ENCODE results near the gene SPON2.
A peak's percentile ranks its signal among the peaks of the same experiment; 100 is the strongest.

Gene SPON2

DNA sequence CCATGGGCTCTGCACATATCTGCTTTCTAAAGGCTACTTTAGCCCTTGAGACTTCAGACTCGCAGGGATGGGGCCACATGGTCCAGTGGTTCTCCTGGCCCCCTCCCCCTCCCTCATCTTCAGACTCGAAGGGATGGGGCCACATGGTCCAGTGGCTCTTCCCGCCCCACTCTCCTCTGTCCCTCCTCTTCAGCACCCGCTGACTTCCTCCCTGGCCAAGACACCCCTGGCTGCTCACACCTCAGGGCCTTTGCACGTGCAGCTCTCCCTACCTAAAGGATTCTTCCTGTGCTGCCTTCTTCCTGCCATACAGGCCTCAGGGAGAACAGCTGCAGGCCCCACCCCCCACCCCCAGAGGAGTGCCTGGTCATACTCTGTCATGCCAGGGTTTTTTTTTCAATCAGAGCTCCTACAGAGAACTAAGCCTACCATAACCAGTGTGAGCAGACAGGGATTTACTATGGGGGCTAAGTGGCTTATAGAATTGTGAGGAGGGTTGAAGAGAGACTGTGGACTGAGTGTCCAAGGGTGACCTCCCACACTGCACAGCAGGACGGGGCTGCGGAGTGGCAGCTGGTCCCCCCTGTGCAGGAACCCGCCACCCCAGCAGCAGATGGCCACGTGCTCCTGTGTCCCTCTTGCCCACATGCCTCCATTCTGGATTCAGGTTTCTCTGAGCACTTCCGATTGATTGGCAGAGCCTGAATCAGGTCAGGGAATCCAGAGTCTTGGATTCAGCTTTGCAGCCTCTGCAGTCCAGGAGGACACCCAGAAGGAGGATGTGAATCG, 6.1 kb upstream of the SPON2 start:
- Histone ChIP-seq H3K4me3 (ENCODE audit: low read length) (no peak overlapping the region), H3K36me3 (ENCODE audit: control insufficient read depth, insufficient read depth, low read length) (no peaks in the 10 kb centered on the region), H3K27me3 (ENCODE audit: control insufficient read depth, insufficient read depth, low read length) (no peaks in the 10 kb centered on the region; the same call in 1 of the 2 replicates), H3K9me3 (ENCODE audit: control insufficient read depth, insufficient read depth, low read length) (no peaks in the 10 kb centered on the region), H3K27ac (ENCODE audit: low read length) (no peak overlapping the region), H3K4me1 (ENCODE audit: control insufficient read depth, insufficient read depth, low read length) (no peaks in the 10 kb centered on the region)
- no peak for DNase-seq (ENCODE audit: low read depth, low spot score)
- no CpG with 5 or more reads among the region's 11 CpGs for WGBS (ENCODE audit: insufficient coverage, insufficient read length)

GRCh38 chr4:1177274-1178141, 5.1 kb upstream of the SPON2 start:
- H3K9me3 ChIP-seq (ENCODE audit: control insufficient read depth, insufficient read depth, low read length) = no peaks in the 10 kb centered on the region
- H3K4me1 ChIP-seq (ENCODE audit: control insufficient read depth, insufficient read depth, low read length) = peaks cover 2% of the 10 kb centered on the region; the same call in 1 of the 2 replicates
- peaks cover 8% of the 10 kb centered on the region; the same call in 1 of the 2 replicates for H3K27me3 ChIP-seq (ENCODE audit: control insufficient read depth, insufficient read depth, low read length)
- no peaks in the 10 kb centered on the region for H3K36me3 ChIP-seq (ENCODE audit: control insufficient read depth, insufficient read depth, low read length)
- DNase-seq (ENCODE audit: low read depth, low spot score) = no peak
- no CpG with 5 or more reads among the region's 28 CpGs for WGBS (ENCODE audit: insufficient coverage, insufficient read length)
- no peak overlapping the region for H3K27ac ChIP-seq (ENCODE audit: low read length)
- H3K4me3 ChIP-seq (ENCODE audit: low read length) = no peak overlapping the region

- Histone ChIP-seq H3K4me1 (ENCODE audit: control insufficient read depth, insufficient read depth, low read length) (peaks cover 2% of the 10 kb centered on the region; the same call in 1 of the 2 replicates), H3K4me3 (ENCODE audit: low read length) (no peak overlapping the region), H3K9me3 (ENCODE audit: control insufficient read depth, insufficient read depth, low read length) (no peaks in the 10 kb centered on the region), H3K27ac (ENCODE audit: low read length) (no peak overlapping the region), H3K36me3 (ENCODE audit: control insufficient read depth, insufficient read depth, low read length) (no peaks in the 10 kb centered on the region; the same call in 1 of the 2 replicates), H3K27me3 (ENCODE audit: control insufficient read depth, insufficient read depth, low read length) (peaks cover 16% of the 10 kb centered on the region)
- no CpG with 5 or more reads among the region's 1 CpG for WGBS (ENCODE audit: insufficient coverage, insufficient read length)
- no peak for DNase-seq (ENCODE audit: low read depth, low spot score)
Measured at GRCh38 chr4:1176398-1177273, 4.3 kb upstream of the SPON2 start.

- Histone ChIP-seq H3K27ac (ENCODE audit: low read length) (no peak overlapping the region), H3K4me3 (ENCODE audit: low read length) (no peak overlapping the region), H3K27me3 (ENCODE audit: control insufficient read depth, insufficient read depth, low read length) (peaks cover 24% of the 10 kb centered on the region), H3K36me3 (ENCODE audit: control insufficient read depth, insufficient read depth, low read length) (no peaks in the 10 kb centered on the region; the same call in 1 of the 2 replicates), H3K4me1 (ENCODE audit: control insufficient read depth, insufficient read depth, low read length) (peaks cover 4% of the 10 kb centered on the region), H3K9me3 (ENCODE audit: control insufficient read depth, insufficient read depth, low read length) (no peaks in the 10 kb centered on the region)
- DNase-seq (ENCODE audit: low read depth, low spot score) = no peak
- WGBS (ENCODE audit: insufficient coverage, insufficient read length) = no CpG with 5 or more reads among the region's 7 CpGs
Measured at GRCh38 chr4:1175635-1176229, 3.3 kb upstream of the SPON2 start.

DNA sequence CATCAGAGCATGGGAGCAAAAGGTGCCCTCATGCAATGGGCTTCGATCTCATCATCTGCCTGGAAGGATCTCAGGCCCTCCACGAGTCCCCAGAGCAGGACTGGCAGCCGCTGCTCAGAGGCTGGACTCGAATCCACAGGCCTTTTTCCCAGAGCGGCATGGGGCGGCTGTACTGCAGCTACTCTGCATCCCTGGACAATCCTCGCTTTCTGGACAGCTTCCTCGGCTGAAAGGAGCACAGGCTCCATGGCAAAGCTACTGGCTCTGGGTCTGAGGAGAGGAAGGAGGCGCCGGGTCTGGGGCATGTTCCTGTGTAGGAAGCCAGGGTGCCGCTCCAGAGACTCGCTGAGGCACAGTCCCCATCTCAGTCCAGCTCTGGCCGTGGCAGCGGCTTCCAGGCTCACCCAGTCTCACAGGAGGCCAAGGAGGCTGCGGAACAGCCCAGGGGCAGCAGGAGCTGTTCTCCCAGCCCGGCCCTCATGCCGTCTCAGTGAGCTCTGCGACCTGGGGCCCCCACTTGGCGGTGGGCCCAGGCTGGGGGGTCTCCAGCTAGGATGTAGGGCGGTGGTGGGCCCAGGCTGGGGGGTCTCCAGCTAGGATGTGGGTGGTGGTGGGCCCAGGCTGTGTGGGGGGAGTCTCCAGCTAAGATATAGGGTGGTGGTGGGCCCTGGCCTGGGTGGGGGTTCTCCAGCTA, 2.7 kb upstream of the SPON2 start:
- DNase-seq (ENCODE audit: low read depth, low spot score) = no peak
- no peak overlapping the region for H3K27ac ChIP-seq (ENCODE audit: low read length)
- H3K9me3 ChIP-seq (ENCODE audit: control insufficient read depth, insufficient read depth, low read length) = no peaks in the 10 kb centered on the region
- no peak overlapping the region for H3K4me3 ChIP-seq (ENCODE audit: low read length)
- peaks cover 4% of the 10 kb centered on the region for H3K4me1 ChIP-seq (ENCODE audit: control insufficient read depth, insufficient read depth, low read length)
- H3K36me3 ChIP-seq (ENCODE audit: control insufficient read depth, insufficient read depth, low read length) = no peaks in the 10 kb centered on the region; the same call in 1 of the 2 replicates
- H3K27me3 ChIP-seq (ENCODE audit: control insufficient read depth, insufficient read depth, low read length) = peaks cover 30% of the 10 kb centered on the region
- no CpG with 5 or more reads among the region's 20 CpGs for WGBS (ENCODE audit: insufficient coverage, insufficient read length)

DNA sequence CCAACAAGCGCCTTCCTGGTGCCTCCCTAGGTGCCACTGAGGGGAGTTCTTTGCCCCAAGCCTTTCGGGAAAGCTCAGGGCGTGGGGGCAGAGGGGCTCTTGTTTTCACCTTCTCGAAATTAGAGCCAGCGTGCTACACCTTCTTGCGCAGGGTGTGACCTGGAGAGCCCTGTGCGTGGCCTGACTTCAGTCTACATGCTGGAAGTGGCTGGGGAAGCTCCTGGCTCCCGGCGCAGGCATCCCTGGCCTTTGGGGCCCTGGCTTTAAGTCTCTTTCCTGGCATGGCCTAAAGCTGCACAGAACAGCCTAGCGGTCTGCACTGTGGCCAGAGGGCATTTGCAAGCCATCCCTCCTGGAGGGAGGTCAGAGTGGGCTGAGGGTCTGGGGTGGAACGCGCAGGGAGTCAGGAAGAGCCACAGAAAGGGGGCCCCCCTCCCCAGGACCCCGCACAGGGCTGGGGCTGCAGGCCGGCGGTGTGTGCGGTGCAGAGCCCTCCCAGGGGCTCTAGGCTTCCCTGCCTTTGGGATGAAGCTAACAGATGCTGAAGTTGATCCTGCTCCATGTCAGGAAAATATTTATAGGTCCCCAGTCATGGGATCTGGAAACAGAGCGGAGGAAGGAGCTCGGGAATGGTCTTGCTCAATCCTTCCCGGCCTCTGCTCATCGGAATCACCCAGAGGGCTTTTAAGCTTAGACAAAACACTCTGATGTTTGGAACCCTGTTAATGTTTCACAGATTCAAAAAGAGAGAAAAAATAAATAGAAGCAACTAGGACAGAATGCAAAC, 781 bp upstream of the SPON2 start:
- no peaks in the 10 kb centered on the region; the same call in 1 of the 2 replicates for H3K36me3 ChIP-seq (ENCODE audit: control insufficient read depth, insufficient read depth, low read length)
- H3K4me1 ChIP-seq (ENCODE audit: control insufficient read depth, insufficient read depth, low read length) = peaks cover 4% of the 10 kb centered on the region
- no peak for DNase-seq (ENCODE audit: low read depth, low spot score)
- H3K4me3 ChIP-seq (ENCODE audit: low read length) = no peak overlapping the region
- H3K27me3 ChIP-seq (ENCODE audit: control insufficient read depth, insufficient read depth, low read length) = peaks cover 47% of the 10 kb centered on the region
- no peak overlapping the region for H3K27ac ChIP-seq (ENCODE audit: low read length)
- WGBS (ENCODE audit: insufficient coverage, insufficient read length) = no CpG with 5 or more reads among the region's 20 CpGs
- H3K9me3 ChIP-seq (ENCODE audit: control insufficient read depth, insufficient read depth, low read length) = no peaks in the 10 kb centered on the region

GRCh38 chr4:1171311-1172227, 814 bp downstream of the SPON2 start:
- Histone ChIP-seq H3K27me3 (ENCODE audit: control insufficient read depth, insufficient read depth, low read length) (peaks cover 49% of the 10 kb centered on the region), H3K4me3 (ENCODE audit: low read length) (peak overlapping the region; percentile 5; the same call in 1 of the 2 replicates), H3K4me1 (ENCODE audit: control insufficient read depth, insufficient read depth, low read length) (peaks cover 4% of the 10 kb centered on the region), H3K36me3 (ENCODE audit: control insufficient read depth, insufficient read depth, low read length) (no peaks in the 10 kb centered on the region; the same call in 1 of the 2 replicates), H3K27ac (ENCODE audit: low read length) (no peak overlapping the region), H3K9me3 (ENCODE audit: control insufficient read depth, insufficient read depth, low read length) (no peaks in the 10 kb centered on the region)
- DNase-seq (ENCODE audit: low read depth, low spot score) = no peak
- WGBS (ENCODE audit: insufficient coverage, insufficient read length) = no CpG with 5 or more reads among the region's 88 CpGs

- WGBS (ENCODE audit: insufficient coverage, insufficient read length) = no CpG with 5 or more reads among the region's 42 CpGs
- Histone ChIP-seq H3K4me1 (ENCODE audit: control insufficient read depth, insufficient read depth, low read length) (peaks cover 4% of the 10 kb centered on the region), H3K27ac (ENCODE audit: low read length) (no peak overlapping the region), H3K9me3 (ENCODE audit: control insufficient read depth, insufficient read depth, low read length) (no peaks in the 10 kb centered on the region), H3K36me3 (ENCODE audit: control insufficient read depth, insufficient read depth, low read length) (no peaks in the 10 kb centered on the region; the same call in 1 of the 2 replicates), H3K4me3 (ENCODE audit: low read length) (0 out of 2 replicates have a peak overlapping the region, but pooled peaks have one; percentile 5), H3K27me3 (ENCODE audit: control insufficient read depth, insufficient read depth, low read length) (peaks cover 49% of the 10 kb centered on the region)
- no peak for DNase-seq (ENCODE audit: low read depth, low spot score)
Measured at GRCh38 chr4:1170976-1171310, 1.4 kb downstream of the SPON2 start.
